IMR-90 (cell line): ENCODE results near the gene JAKMIP1. TPM values are rescaled to one million over a fixed set of nuclear protein-coding genes. Genes with fewer than 3 reads are reported as not detected.

Experiments
- ATAC-seq: fragments of 200-7000 bp; cut with Tn5 transposase; 2 replicates; pipeline ENCODE4 v1.9.1; 2020; ENCODE audit warnings: low read depth, mild to moderate bottlenecking, moderate library complexity
- BruUV-seq: library from RNA; stranded (reverse); fragments of 400-500 nt; replicated peaks from 2 replicates; lab custom pipeline; 2021; lab: Mats Ljungman, UMichigan
- CTCF ChIA-PET: fragments of 300-600 bp; formaldehyde crosslinking; extraction: SDS; loops from one replicate; lab custom pipeline; 2021; ENCODE audit warnings: antibody characterized with exemption; lab: Yijun Ruan, JAX
- POLR2A ChIA-PET: fragments of 300-600 bp; sonication (Branson Sonifier 250); formaldehyde crosslinking; loops from one replicate; lab custom pipeline; 2022; ENCODE audit warnings: antibody characterized with exemption; ENCODE audit not compliant: unreplicated experiment; lab: Charles Lee
- DNase-seq: peaks from one replicate; pipeline ENCODE4 v3.0.0; 2013
- H2AFZ ChIP-seq: replicated peaks from 2 replicates; pipeline ENCODE3; 2013; ENCODE audit warnings: low read length, mild to moderate bottlenecking; ENCODE audit not compliant: poor library complexity
- H2AK5ac ChIP-seq: 2 replicates; pipeline ENCODE4 v1.6.1; 2013; ENCODE audit warnings: low read depth, low read length, inconsistent platforms
- H2AK9ac ChIP-seq: replicated peaks from 2 replicates; pipeline ENCODE3; 2013; ENCODE audit warnings: mild to moderate bottlenecking, low read depth, low read length, moderate library complexity; ENCODE audit not compliant: poor library complexity
- H2BK120ac ChIP-seq: 2 replicates; pipeline ENCODE4 v1.6.1; 2013; ENCODE audit warnings: low read depth, low read length, inconsistent platforms
- H2BK15ac ChIP-seq: 3 replicates; pipeline ENCODE4 v1.6.1; 2013; ENCODE audit warnings: low read depth, low read length, inconsistent platforms
- H2BK20ac ChIP-seq: 2 replicates; pipeline ENCODE4 v1.6.1; 2013; ENCODE audit warnings: low read depth, mild to moderate bottlenecking, inconsistent platforms, low read length, moderate library complexity
- H2BK5ac ChIP-seq: 2 replicates; pipeline ENCODE4 v1.6.1; 2013; ENCODE audit warnings: mild to moderate bottlenecking, low read depth, low read length, inconsistent platforms; ENCODE audit not compliant: poor library complexity, severe bottlenecking
- H3K14ac ChIP-seq: replicated peaks from 2 replicates; pipeline ENCODE4 v1.6.1; 2013; ENCODE audit warnings: low read depth, low read length, inconsistent platforms
- H3K18ac ChIP-seq: 2 replicates; pipeline ENCODE4 v1.6.1; 2013; ENCODE audit warnings: low read depth, low read length, control low read depth
- H3K23ac ChIP-seq: 2 replicates; pipeline ENCODE4 v1.6.1; 2013; ENCODE audit warnings: low read depth, low read length, inconsistent platforms
- H3K27ac ChIP-seq: 2 replicates; pipeline ENCODE4 v1.5.1; 2013; ENCODE audit warnings: mild to moderate bottlenecking, control low read depth, low read length; ENCODE audit not compliant: insufficient read depth
- H3K27me3 ChIP-seq: 2 replicates; pipeline ENCODE4 v1.6.1; 2013; ENCODE audit warnings: low read length; ENCODE audit not compliant: control insufficient read depth, insufficient read depth
- H3K36me3 ChIP-seq: 2 replicates; pipeline ENCODE4 v1.6.1; 2013; ENCODE audit warnings: low read length, mixed read lengths; ENCODE audit not compliant: control insufficient read depth, insufficient read depth
- H3K4ac ChIP-seq: 2 replicates; pipeline ENCODE4 v1.6.1; 2013; ENCODE audit warnings: low read depth, low read length, inconsistent platforms
- H3K4me1 ChIP-seq: 2 replicates; pipeline ENCODE4 v1.6.1; 2013; ENCODE audit warnings: low read length, mixed read lengths; ENCODE audit not compliant: control insufficient read depth, insufficient read depth
- H3K4me2 ChIP-seq: 2 replicates; pipeline ENCODE4 v1.6.1; 2013; ENCODE audit warnings: low read depth, mild to moderate bottlenecking, control low read depth, low read length, moderate library complexity
- H3K4me3 ChIP-seq: 2 replicates; pipeline ENCODE4 v1.5.1; 2013; ENCODE audit warnings: low read depth, mild to moderate bottlenecking, control low read depth, low read length, moderate library complexity; ENCODE audit not compliant: insufficient read depth
- H3K56ac ChIP-seq: 2 replicates; pipeline ENCODE4 v1.6.1; 2013; ENCODE audit warnings: low read length, inconsistent platforms; ENCODE audit not compliant: insufficient read depth; ENCODE audit errors: extremely low read depth
- H3K79me1 ChIP-seq, 2 experiments: 2 replicates each; pipeline ENCODE4 v1.6.1; 2013; ENCODE audit warnings: low read length in 2 of 2, inconsistent platforms in 1 of 2, low read depth in 1 of 2
- H3K9ac ChIP-seq: 2 replicates; pipeline ENCODE4 v1.6.1; 2013; ENCODE audit warnings: low read depth, low read length, control low read depth
- H3K9me1 ChIP-seq: 2 replicates; pipeline ENCODE4 v1.6.1; 2013; ENCODE audit warnings: low read length, inconsistent platforms; ENCODE audit not compliant: insufficient read depth
- H3K9me3 ChIP-seq: 2 replicates; pipeline ENCODE4 v1.6.1; 2013; ENCODE audit warnings: low read length; ENCODE audit not compliant: control insufficient read depth, insufficient read depth
- H4K20me1 ChIP-seq: 2 replicates; pipeline ENCODE4 v1.6.1; 2013; ENCODE audit warnings: low read length, inconsistent platforms; ENCODE audit not compliant: insufficient read depth
- H4K5ac ChIP-seq: 2 replicates; pipeline ENCODE4 v1.6.1; 2013; ENCODE audit warnings: mild to moderate bottlenecking, low read depth, low read length, control low read depth
- H4K8ac ChIP-seq, 2 experiments: 2 replicates each; pipeline ENCODE4 v1.6.1; 2013; ENCODE audit warnings: low read depth in 2 of 2, low read length in 2 of 2, control low read depth in 1 of 2, inconsistent platforms in 1 of 2
- H4K91ac ChIP-seq: 2 replicates; pipeline ENCODE4 v1.6.1; 2013; ENCODE audit warnings: low read depth, low read length, inconsistent platforms; ENCODE audit not compliant: insufficient read depth
- BHLHE40 ChIP-seq: fragments of 150-350 bp; IDR thresholded peaks from 2 replicates; pipeline ENCODE4 v1.6.1; 2016; ENCODE audit warnings: mild to moderate bottlenecking, low read depth, low read length
- CEBPB ChIP-seq: IDR thresholded peaks from 2 replicates; pipeline ENCODE4 v1.6.1; 2012; ENCODE audit warnings: low read depth, low read length, improper control_type of control experiment
- CHD1 ChIP-seq: IDR thresholded peaks from 2 replicates; pipeline ENCODE4 v1.6.1; 2012; ENCODE audit warnings: low read depth, low read length, improper control_type of control experiment
- CTCF ChIP-seq: conservative IDR thresholded peaks from 2 replicates; pipeline ENCODE4 v1.5.1; 2012; ENCODE audit warnings: mild to moderate bottlenecking, low read depth, low read length, improper control_type of control experiment
- FOS ChIP-seq: fragments of 150-350 bp; IDR thresholded peaks from 2 replicates; pipeline ENCODE4 v1.6.1; 2016; ENCODE audit warnings: low read depth, low read length
- MAFK ChIP-seq: IDR thresholded peaks from 2 replicates; pipeline ENCODE4 v1.6.1; 2012; ENCODE audit warnings: low read depth, low read length, improper control_type of control experiment
- MAZ ChIP-seq: IDR thresholded peaks from 2 replicates; pipeline ENCODE4 v1.6.1; 2012; ENCODE audit warnings: low read depth, mild to moderate bottlenecking, low read length, improper control_type of control experiment, moderate library complexity, borderline replicate concordance
- MXI1 ChIP-seq: IDR thresholded peaks from 2 replicates; pipeline ENCODE4 v1.6.1; 2012; ENCODE audit warnings: low read depth, mild to moderate bottlenecking, low read length, moderate library complexity, borderline replicate concordance
- NFE2L2 ChIP-seq: fragments of 150-350 bp; IDR thresholded peaks from 2 replicates; pipeline ENCODE4 v1.6.1; 2016; ENCODE audit warnings: low read depth, mild to moderate bottlenecking, low read length
- POLR2A ChIP-seq: IDR thresholded peaks from 2 replicates; pipeline ENCODE4 v1.6.1; 2012; ENCODE audit warnings: mild to moderate bottlenecking, low read depth, low read length
- RAD21 ChIP-seq: IDR thresholded peaks from 2 replicates; pipeline ENCODE4 v1.6.1; 2012; ENCODE audit warnings: low read length, improper control_type of control experiment
- RCOR1 ChIP-seq: IDR thresholded peaks from 2 replicates; pipeline ENCODE4 v1.6.1; 2012; ENCODE audit warnings: mild to moderate bottlenecking, low read length, improper control_type of control experiment; ENCODE audit not compliant: insufficient replicate concordance
- RFX5 ChIP-seq: IDR thresholded peaks from 2 replicates; pipeline ENCODE4 v1.8.0; 2012; ENCODE audit warnings: low read depth, mild to moderate bottlenecking, low read length, moderate library complexity
- SMC3 ChIP-seq: fragments of 150-350 bp; IDR thresholded peaks from 2 replicates; pipeline ENCODE4 v1.6.1; 2016; ENCODE audit warnings: low read depth, mild to moderate bottlenecking, antibody characterized with exemption, low read length, moderate library complexity
- WGBS, 2 experiments: methylation state at CpG; one replicate each; pipeline versions ENCODE4 v1.1.5 to v1.1.7; 2013; ENCODE audit warnings: missing lambda C conversion rate in 2 of 2; ENCODE audit not compliant: insufficient read length in 1 of 2; ENCODE audit errors: extremely low coverage in 2 of 2; 5-methylcytosine and 5-hydroxymethylcytosine counted together
- dilution Hi-C: fragments of 300-500 bp; cut with HindIII; formaldehyde crosslinking; loops from one replicate; pipeline ENCODE4 v1.14.3; 2018; ENCODE audit warnings: low sequenced_read_pairs; ENCODE audit not compliant: unreplicated experiment
- in situ Hi-C: fragments of 300-500 bp; cut with MboI; formaldehyde crosslinking; loops from 3 replicates; pipeline ENCODE4 v1.14.3; 2019; ENCODE audit warnings: low sequenced_read_pairs, inconsistent platforms, mixed read lengths
- intact Hi-C: fragments of 100-400 bp; cut with micrococcal nuclease; formaldehyde crosslinking; loops from 2 replicates; pipeline ENCODE4 v1.10.0; 2022
- polyA plus RNA-seq, 3 experiments: library from polyadenylated mRNA; depleted of rRNA; stranded (reverse); fragments of >200 nt; gene quantifications; 2 replicates each; pipeline ENCODE4 v1.2.3, GENCODE V29; 2012; ENCODE audit warnings: low replicate concordance in 1 of 3
- total RNA-seq: library from RNA; depleted of rRNA; stranded (reverse); fragments of >200 nt; gene quantifications from 2 replicates; pipeline ENCODE4 v1.2.3, GENCODE V29; 2012

Gene JAKMIP1
- total and polyA plus RNA-seq, 2 of the 4 experiments (the other 2 are of a cell fraction): not detected

GRCh38 chr4:6182376-6183280, 17.7 kb downstream of the JAKMIP1 start:
- 62% methylated on average over 3 of the region's 12 CpGs; no CpG with 5 or more reads in 1 of the 2 experiments for WGBS, 2 experiments
- DNase-seq (no peak), ATAC-seq (no peak)
- H3K23ac ChIP-seq: no peak overlapping the region
- H2AFZ ChIP-seq: no peak overlapping the region
- no peak overlapping the region for H2BK5ac ChIP-seq
- in situ Hi-C loops: no loop called here
- no peak overlapping the region for H3K4me3 ChIP-seq
- no peak overlapping the region for H3K4ac ChIP-seq
- H3K79me1 ChIP-seq: no peaks in the 10 kb centered on the region
- no peak overlapping the region for H2BK15ac ChIP-seq
- POLR2A ChIA-PET: no interaction called here
- no peak overlapping the region for H3K27ac ChIP-seq
- no peak overlapping the region for H3K56ac ChIP-seq
- TF ChIP-seq CEBPB: no peak
- TF ChIP-seq MAZ: no peak
- no peak for TF ChIP-seq RCOR1
- TF ChIP-seq POLR2A: no peak
- no peak for TF ChIP-seq FOS
- TF ChIP-seq RAD21: no peak
- no peak for TF ChIP-seq CTCF
- no peak for TF ChIP-seq RFX5
- no peak for TF ChIP-seq BHLHE40
- TF ChIP-seq NFE2L2: no peak
- no peak for TF ChIP-seq MXI1
- TF ChIP-seq SMC3: no peak
- no peak for TF ChIP-seq CHD1
- TF ChIP-seq MAFK: no peak
- no peaks in the 10 kb centered on the region for H4K20me1 ChIP-seq
- dilution Hi-C loops: no loop called here
- CTCF ChIA-PET: no interaction called here
- peaks cover 3% of the 10 kb centered on the region; the same call in 1 of the 2 replicates for H3K9me3 ChIP-seq
- H2AK9ac ChIP-seq: no peak overlapping the region
- intact Hi-C loops: no loop called here
- H2BK20ac ChIP-seq: no peak overlapping the region
- H3K4me1 ChIP-seq: no peaks in the 10 kb centered on the region
- H3K9me1 ChIP-seq: no peaks in the 10 kb centered on the region
- H3K18ac ChIP-seq: no peak overlapping the region
- BruUV-seq: no TSS peak
- no peak overlapping the region for H2AK5ac ChIP-seq
- no peak overlapping the region for H3K14ac ChIP-seq
- H3K4me2 ChIP-seq: no peak overlapping the region
- H3K9ac ChIP-seq: no peak overlapping the region
- no peak overlapping the region for H4K91ac ChIP-seq
- no peaks in the 10 kb centered on the region for H3K36me3 ChIP-seq
- no peak overlapping the region for H4K8ac ChIP-seq
- no peak overlapping the region for H2BK120ac ChIP-seq
- H4K5ac ChIP-seq: no peak overlapping the region
- no peaks in the 10 kb centered on the region for H3K27me3 ChIP-seq
